GM11168 (cell line): Measurements from ENCODE around the gene TMEM121B.

Experiments
- in situ Hi-C: fragments of 300-500 bp; cut with MboI; formaldehyde crosslinking; loops from one replicate; pipeline ENCODE4 v1.12.0; 2022; ENCODE audit warnings: low sequenced_read_pairs; ENCODE audit not compliant: unreplicated experiment

The TMEM121B gene

GRCh38 chr22:17140022-17140421 is 18.9 kb upstream of the TMEM121B start:
- in situ Hi-C loops, result no loop called here

GRCh38 chr22:17138513-17138912 is 17.4 kb upstream of the TMEM121B start:
- in situ Hi-C loops, result no loop called here

- in situ Hi-C loops, result no loop called here
These were observed 16.8 kb upstream of the TMEM121B start for GRCh38 chr22:17137861-17138425.

GRCh38 chr22:17137170-17137569 is 16.0 kb upstream of the TMEM121B start:
- in situ Hi-C loops, result no loop called here

GRCh38 chr22:17135153-17135760 is 14.1 kb upstream of the TMEM121B start:
- in situ Hi-C loops, result no loop called here

- in situ Hi-C loops, result no loop called here
These were observed 12.0 kb upstream of the TMEM121B start for GRCh38 chr22:17133137-17133536.

GRCh38 chr22:17132112-17132511 is 11.0 kb upstream of the TMEM121B start:
- in situ Hi-C loops, result no loop called here

- in situ Hi-C loops, result no loop called here
These were observed 10.5 kb upstream of the TMEM121B start for GRCh38 chr22:17131686-17132085.

- in situ Hi-C loops, result no loop called here
These were observed 9.0 kb upstream of the TMEM121B start for GRCh38 chr22:17130199-17130598.

- in situ Hi-C loops, result no loop called here
These were observed 388 bp downstream of the TMEM121B start for GRCh38 chr22:17120711-17121232.

GRCh38 chr22:17120281-17120680 is 879 bp downstream of the TMEM121B start:
- in situ Hi-C loops, result no loop called here

- in situ Hi-C loops, result no loop called here
These were observed 1.5 kb downstream of the TMEM121B start for GRCh38 chr22:17119481-17120202.

GRCh38 chr22:17118342-17118741 is 2.8 kb downstream of the TMEM121B start:
- in situ Hi-C loops, result no loop called here

- in situ Hi-C loops, result no loop called here
These were observed 3.3 kb downstream of the TMEM121B start for GRCh38 chr22:17117890-17118289.

GRCh38 chr22:17117400-17117799 is 3.8 kb downstream of the TMEM121B start:
- in situ Hi-C loops, result no loop called here

GRCh38 chr22:17116572-17117330 is 4.4 kb downstream of the TMEM121B start:
- in situ Hi-C loops, result no loop called here

- in situ Hi-C loops, result no loop called here
These were observed 5.1 kb downstream of the TMEM121B start for GRCh38 chr22:17115945-17116565.

- in situ Hi-C loops, result no loop called here
These were observed 5.9 kb downstream of the TMEM121B start for GRCh38 chr22:17115236-17115635.

GRCh38 chr22:17114898-17115235 is 6.3 kb downstream of the TMEM121B start:
- in situ Hi-C loops, result no loop called here

GRCh38 chr22:17114173-17114897 is 6.8 kb downstream of the TMEM121B start:
- in situ Hi-C loops, result no loop called here
